ENCODE data around the gene KLHL6. TPM values are rescaled to one million over a fixed set of nuclear protein-coding genes. Genes with fewer than 3 reads are reported as not detected.

The KLHL6 gene, protein sequence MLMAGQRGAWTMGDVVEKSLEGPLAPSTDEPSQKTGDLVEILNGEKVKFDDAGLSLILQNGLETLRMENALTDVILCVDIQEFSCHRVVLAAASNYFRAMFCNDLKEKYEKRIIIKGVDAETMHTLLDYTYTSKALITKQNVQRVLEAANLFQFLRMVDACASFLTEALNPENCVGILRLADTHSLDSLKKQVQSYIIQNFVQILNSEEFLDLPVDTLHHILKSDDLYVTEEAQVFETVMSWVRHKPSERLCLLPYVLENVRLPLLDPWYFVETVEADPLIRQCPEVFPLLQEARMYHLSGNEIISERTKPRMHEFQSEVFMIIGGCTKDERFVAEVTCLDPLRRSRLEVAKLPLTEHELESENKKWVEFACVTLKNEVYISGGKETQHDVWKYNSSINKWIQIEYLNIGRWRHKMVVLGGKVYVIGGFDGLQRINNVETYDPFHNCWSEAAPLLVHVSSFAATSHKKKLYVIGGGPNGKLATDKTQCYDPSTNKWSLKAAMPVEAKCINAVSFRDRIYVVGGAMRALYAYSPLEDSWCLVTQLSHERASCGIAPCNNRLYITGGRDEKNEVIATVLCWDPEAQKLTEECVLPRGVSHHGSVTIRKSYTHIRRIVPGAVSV
- total RNA-seq (2022; extraction: Qiagen RNA extraction; ENCODE audit: low read depth): not detected in 5 replicates

GRCh38 chr3:183555541-183556081, at the start of gene KLHL6:
KLHL6 (minus strand) TSS chr3:183555706; CDS start chr3:183555653, 53 bp downstream.

Other genes with a start within 250 kb of the KLHL6 start
- 0.06 to 0.27 TPM (median 0.15 TPM) in 5 replicates for gene MCF2L2, start 127.1 kb downstream of the KLHL6 start, total RNA-seq (2022; extraction: Qiagen RNA extraction; ENCODE audit: low read depth)
- 6.8 to 8.9 TPM (median 7.1 TPM) in 5 replicates for gene KLHL24, start 79.9 kb upstream of the KLHL6 start, total RNA-seq (2022; extraction: Qiagen RNA extraction; ENCODE audit: low read depth)
- gene YEATS2, start 142.1 kb upstream of the KLHL6 start, total RNA-seq (2022; extraction: Qiagen RNA extraction; ENCODE audit: low read depth): 8.5 to 12.9 TPM (median 12.3 TPM) in 5 replicates

All from A549 treated with DMSO at 1 μM for 4 hours (cell line).